Neural progenitor cell (in vitro differentiated cells): ENCODE data around the gene KLF11. TPM values are rescaled to one million over a fixed set of nuclear protein-coding genes. Genes with fewer than 3 reads are reported as not detected.
"Not testable (repeated sequence)": the region's sequence is repeated elsewhere in the genome, so short reads cannot be mapped to it uniquely, and the experiment has no call there.

Experiments
- DNase-seq: peaks from one replicate; pipeline ENCODE4 v3.0.0-alpha.2; 2016; ENCODE audit warnings: low spot score
- H2AFZ ChIP-seq: fragments of 200-600 bp; sonication (generic); replicated peaks from 2 replicates; pipeline ENCODE4 v1.6.1; 2016; ENCODE audit warnings: antibody characterized with exemption
- H3F3A ChIP-seq: fragments of 200-600 bp; sonication (generic); 2 replicates; pipeline ENCODE4 v1.6.1; 2016; ENCODE audit warnings: antibody characterized with exemption, low read depth
- H3K27ac ChIP-seq: fragments of 200-600 bp; sonication (generic); 2 replicates; pipeline ENCODE4 v1.5.1; 2016; ENCODE audit warnings: mild to moderate bottlenecking
- H3K27me3 ChIP-seq: fragments of 200-600 bp; sonication (generic); 2 replicates; pipeline ENCODE4 v1.6.1; 2016; ENCODE audit warnings: mild to moderate bottlenecking, moderate library complexity
- H3K36me3 ChIP-seq: fragments of 200-600 bp; sonication (generic); 2 replicates; pipeline ENCODE4 v1.5.1; 2016
- H3K4me1 ChIP-seq: fragments of 200-600 bp; sonication (generic); 2 replicates; pipeline ENCODE4 v1.6.1; 2016; ENCODE audit warnings: mixed run types
- H3K4me2 ChIP-seq: fragments of 200-600 bp; sonication (generic); 2 replicates; pipeline ENCODE4 v1.6.1; 2016
- H3K4me3 ChIP-seq: fragments of 200-600 bp; sonication (generic); 2 replicates; pipeline ENCODE4 v1.5.1; 2016
- H3K79me2 ChIP-seq: fragments of 200-600 bp; sonication (generic); 2 replicates; pipeline ENCODE4 v1.6.1; 2016; ENCODE audit warnings: low read depth
- H3K9ac ChIP-seq: fragments of 200-600 bp; sonication (generic); 2 replicates; pipeline ENCODE4 v1.6.1; 2016
- H3K9me3 ChIP-seq: fragments of 200-600 bp; sonication (generic); 2 replicates; pipeline ENCODE4 v1.5.1; 2016; ENCODE audit warnings: low read depth
- H4K20me1 ChIP-seq: fragments of 200-600 bp; sonication (generic); 2 replicates; pipeline ENCODE4 v1.6.1; 2016; ENCODE audit warnings: low read depth
- H3K27ac Mint-ChIP-seq: 3 replicates; pipeline ENCODE4 v1.8.0; 2021; ENCODE audit warnings: mixed read lengths
- H3K27me3 Mint-ChIP-seq: 2 replicates; pipeline ENCODE4 v1.8.0; 2022; ENCODE audit warnings: low read depth, mild to moderate bottlenecking, inconsistent platforms, moderate library complexity, mixed read lengths; ENCODE audit not compliant: insufficient read depth
- H3K36me3 Mint-ChIP-seq: 3 replicates; pipeline ENCODE4 v1.8.0; 2021; ENCODE audit warnings: mixed read lengths
- H3K4me1 Mint-ChIP-seq: 3 replicates; pipeline ENCODE4 v1.8.0; 2021; ENCODE audit warnings: mixed read lengths
- H3K4me3 Mint-ChIP-seq: 3 replicates; pipeline ENCODE4 v1.8.0; 2021; ENCODE audit warnings: mild to moderate bottlenecking, moderate library complexity, mixed read lengths
- H3K9me3 Mint-ChIP-seq: 3 replicates; pipeline ENCODE4 v1.8.0; 2020; ENCODE audit warnings: mixed read lengths
- CTCF ChIP-seq: fragments of 200-600 bp; sonication (generic); IDR thresholded peaks from 2 replicates; pipeline ENCODE4 v1.5.1; 2017; ENCODE audit warnings: antibody characterized with exemption, mild to moderate bottlenecking
- EZH2 ChIP-seq: fragments of 200-600 bp; sonication (generic); IDR thresholded peaks from 2 replicates; pipeline ENCODE4 v1.6.1; 2017; ENCODE audit warnings: antibody characterized with exemption, mild to moderate bottlenecking, moderate library complexity
- EZH2phosphoT487 ChIP-seq: fragments of 200-600 bp; sonication (generic); IDR thresholded peaks from 2 replicates; pipeline ENCODE4 v1.6.1; 2017; ENCODE audit warnings: antibody characterized with exemption
- total RNA-seq: library from RNA; depleted of rRNA; stranded (reverse); fragments of >200 nt; gene quantifications from 2 replicates; pipeline ENCODE4 v1.2.3, GENCODE V29; 2015; ENCODE audit warnings: low replicate concordance

KLF11 gene
- total RNA-seq, 1 donor from 2014 or later = 9.7 TPM

GRCh38 chr2:10012963-10013461 is 30.3 kb upstream of the KLF11 start:
- Histone ChIP-seq H3K79me2 (no peaks in the 10 kb centered on the region), H3F3A (no peaks in the 10 kb centered on the region), H4K20me1 (no peaks in the 10 kb centered on the region), H3K9ac (no peak overlapping the region), H3K4me1 (no peaks in the 10 kb centered on the region), H3K27ac (no peak overlapping the region), H3K36me3 (no peaks in the 10 kb centered on the region), H3K9me3 (no peaks in the 10 kb centered on the region), H3K4me3 (no peak overlapping the region), H3K4me2 (no peak overlapping the region), H2AFZ (no peak overlapping the region), H3K27me3 (no peaks in the 10 kb centered on the region)
- peaks cover 16% of the 10 kb centered on the region for H3K4me1 Mint-ChIP-seq
- no peak overlapping the region for H3K4me3 Mint-ChIP-seq
- DNase-seq = no peak
- no peak overlapping the region for H3K27ac Mint-ChIP-seq
- TF ChIP-seq EZH2phosphoT487 = no peak
- no peak for TF ChIP-seq CTCF
- no peak for TF ChIP-seq EZH2
- H3K27me3 Mint-ChIP-seq = peaks cover 11% of the 10 kb centered on the region
- no peaks in the 10 kb centered on the region for H3K36me3 Mint-ChIP-seq
- H3K9me3 Mint-ChIP-seq = peaks cover 5% of the 10 kb centered on the region

GRCh38 chr2:10013651-10014417 is 29.5 kb upstream of the KLF11 start:
- not testable (repeated sequence) for H3K79me2 ChIP-seq, H3K9me3 Mint-ChIP-seq, H3K36me3 ChIP-seq, H3K36me3 Mint-ChIP-seq, H3K4me2 ChIP-seq, DNase-seq, H3K4me1 Mint-ChIP-seq, H3K4me3 ChIP-seq, H2AFZ ChIP-seq, H3K9ac ChIP-seq, H4K20me1 ChIP-seq, H3K4me3 Mint-ChIP-seq, H3K27ac ChIP-seq, H3K9me3 ChIP-seq, H3K27me3 ChIP-seq, H3F3A ChIP-seq, H3K27ac Mint-ChIP-seq, H3K4me1 ChIP-seq
- H3K27me3 Mint-ChIP-seq = peaks cover 11% of the 10 kb centered on the region

- H3K4me3 Mint-ChIP-seq = no peak overlapping the region
- no peak overlapping the region for H2AFZ ChIP-seq
- no peak for TF ChIP-seq CTCF
- TF ChIP-seq EZH2 = no peak
- TF ChIP-seq EZH2phosphoT487 = no peak
- H3K9me3 Mint-ChIP-seq = peaks cover 5% of the 10 kb centered on the region
- no peak overlapping the region for H3K27ac ChIP-seq
- H3K4me1 Mint-ChIP-seq = peaks cover 2% of the 10 kb centered on the region
- H3K27me3 ChIP-seq = no peaks in the 10 kb centered on the region
- no peak overlapping the region for H3K4me2 ChIP-seq
- DNase-seq = no peak
- no peak overlapping the region for H3K9ac ChIP-seq
- no peaks in the 10 kb centered on the region for H3K9me3 ChIP-seq
- H3K27ac Mint-ChIP-seq = no peak overlapping the region
- H3K36me3 ChIP-seq = no peaks in the 10 kb centered on the region
- no peaks in the 10 kb centered on the region for H3K4me1 ChIP-seq
- no peaks in the 10 kb centered on the region for H4K20me1 ChIP-seq
- no peaks in the 10 kb centered on the region for H3K79me2 ChIP-seq
- no peaks in the 10 kb centered on the region for H3F3A ChIP-seq
- H3K4me3 ChIP-seq = no peak overlapping the region
- peaks cover 11% of the 10 kb centered on the region for H3K27me3 Mint-ChIP-seq
- no peaks in the 10 kb centered on the region for H3K36me3 Mint-ChIP-seq
Measured at GRCh38 chr2:10014418-10015190, 28.7 kb upstream of the KLF11 start.

GRCh38 chr2:10015376-10015989 is 27.9 kb upstream of the KLF11 start:
- H3K4me2 ChIP-seq, H2AFZ ChIP-seq, H4K20me1 ChIP-seq, DNase-seq, H3K36me3 Mint-ChIP-seq, H3K4me1 ChIP-seq, H3K4me1 Mint-ChIP-seq, H3K36me3 ChIP-seq, H3K9me3 Mint-ChIP-seq, H3K27ac Mint-ChIP-seq, H3K4me3 Mint-ChIP-seq, H3K27me3 ChIP-seq, H3K9ac ChIP-seq, H3K27ac ChIP-seq, H3F3A ChIP-seq, H3K9me3 ChIP-seq, H3K4me3 ChIP-seq, H3K79me2 ChIP-seq: not testable (repeated sequence)
- peaks cover 12% of the 10 kb centered on the region for H3K27me3 Mint-ChIP-seq
